SH-SY5Y (cell line): Measurements from ENCODE around the gene CHRD.

Source experiments
- GATA2 ChIP-seq: IDR thresholded peaks from 2 replicates; pipeline ENCODE4 v1.6.1; 2011; ENCODE audit warnings: mild to moderate bottlenecking, low read depth, low read length
- GATA3 ChIP-seq: IDR thresholded peaks from 2 replicates; pipeline ENCODE4 v1.6.1; 2011; ENCODE audit warnings: low read depth, mild to moderate bottlenecking, low read length, moderate library complexity

GRCh38 chr3:184426691-184427141, 46.9 kb downstream of the CHRD start:
- TF ChIP-seq GATA2 (no peak), GATA3 (no peak)
